ENCODE results near the gene RAB21. TPM values are rescaled to one million over a fixed set of nuclear protein-coding genes. Genes with fewer than 3 reads are reported as not detected.

Gene RAB21
- total RNA-seq, 4 donors from 2014 or later = 15.0 to 36.9 (median 31.7) TPM

- 89% methylated on average over 2 of the region's 2 CpGs for WGBS
- no peaks in the 10 kb centered on the region for H3K9me3 ChIP-seq
- H3K27ac ChIP-seq (replicated peaks in 1 of 4) = no peak overlapping the region
- intact Hi-C loops (cut with DNase I) = no loop called here
- H3K27me3 ChIP-seq = no peaks in the 10 kb centered on the region
- no peak for DNase-seq (ENCODE audit: extremely low spot score)
- peaks cover 0 to 37% (median 24%) of the 10 kb centered on the region in 4 donors for H3K36me3 ChIP-seq
- H3K4me3 ChIP-seq = no peak overlapping the region
- no peak for TF ChIP-seq EP300 (IDR thresholded peaks at IDR 0.05)
- no peak for TF ChIP-seq POLR2AphosphoS5 (IDR thresholded peaks at IDR 0.05)
- TF ChIP-seq POLR2A (IDR thresholded peaks at IDR 0.05; ENCODE audit: low read depth) = no peak
- H3K4me1 ChIP-seq = peaks cover 21 to 53% (median 41%) of the 10 kb centered on the region in 4 donors
These were observed 14.2 kb downstream of the RAB21 start for GRCh38 chr12:71768900-71769299.

- Histone ChIP-seq H3K9me3 (no peaks in the 10 kb centered on the region), H3K36me3 (peaks cover 0 to 58% (median 27%) of the 10 kb centered on the region in 4 donors), H3K4me3 (no peak overlapping the region), H3K4me1 (peaks cover 14 to 41% (median 35%) of the 10 kb centered on the region in 4 donors), H3K27me3 (no peaks in the 10 kb centered on the region), H3K27ac (replicated peaks in 1 of 4) (no peak overlapping the region)
- no peak for TF ChIP-seq POLR2A (IDR thresholded peaks at IDR 0.05; ENCODE audit: low read depth)
- no peak for TF ChIP-seq CTCF (IDR thresholded peaks at IDR 0.05)
- no peak for TF ChIP-seq POLR2AphosphoS5 (IDR thresholded peaks at IDR 0.05)
- no peak for TF ChIP-seq EP300 (IDR thresholded peaks at IDR 0.05)
- intact Hi-C loops (cut with DNase I) = no loop called here
- 66% methylated on average over 2 of the region's 2 CpGs for WGBS
- no peak for DNase-seq (ENCODE audit: extremely low spot score)
These were observed 16.4 kb downstream of the RAB21 start for GRCh38 chr12:71771069-71771468.

GRCh38 chr12:71772735-71773134 is 18.1 kb downstream of the RAB21 start:
- peaks cover 14 to 28% (median 23%) of the 10 kb centered on the region in 4 donors for H3K4me1 ChIP-seq
- peaks cover 0 to 64% (median 27%) of the 10 kb centered on the region in 4 donors for H3K36me3 ChIP-seq
- H3K27ac ChIP-seq (replicated peaks in 1 of 4) = no peak overlapping the region
- H3K27me3 ChIP-seq = no peaks in the 10 kb centered on the region
- H3K9me3 ChIP-seq = no peaks in the 10 kb centered on the region
- intact Hi-C loops (cut with DNase I) = no loop called here
- TF ChIP-seq POLR2A (IDR thresholded peaks at IDR 0.05; ENCODE audit: low read depth) (no peak), EP300 (IDR thresholded peaks at IDR 0.05) (no peak), CTCF (IDR thresholded peaks at IDR 0.05) (no peak), POLR2AphosphoS5 (IDR thresholded peaks at IDR 0.05) (no peak)
- no peak for DNase-seq (ENCODE audit: extremely low spot score)
- no peak overlapping the region for H3K4me3 ChIP-seq

GRCh38 chr12:71780237-71780822 is 25.7 kb downstream of the RAB21 start:
- intact Hi-C loops (cut with DNase I) = no loop called here
- peaks cover 3 to 20% (median 9%) of the 10 kb centered on the region in 4 donors for H3K4me1 ChIP-seq
- H3K9me3 ChIP-seq = no peaks in the 10 kb centered on the region
- 15% methylated on average over 3 of the region's 3 CpGs for WGBS
- no peak for DNase-seq (ENCODE audit: extremely low spot score)
- no peaks in the 10 kb centered on the region for H3K27me3 ChIP-seq
- no peak overlapping the region for H3K27ac ChIP-seq (replicated peaks in 1 of 4)
- peaks cover 9 to 41% (median 25%) of the 10 kb centered on the region in 4 donors for H3K36me3 ChIP-seq
- no peak overlapping the region for H3K4me3 ChIP-seq
- TF ChIP-seq POLR2AphosphoS5 (IDR thresholded peaks at IDR 0.05) (peak in 1 of 2 donors; percentile 9), EP300 (IDR thresholded peaks at IDR 0.05) (no peak), CTCF (IDR thresholded peaks at IDR 0.05) (peak; percentile 55 to 68 (median 62))

GRCh38 chr12:71782017-71782416 is 27.4 kb downstream of the RAB21 start:
- H3K4me1 ChIP-seq = peaks cover 3 to 20% (median 9%) of the 10 kb centered on the region in 4 donors
- no peak for TF ChIP-seq POLR2AphosphoS5 (IDR thresholded peaks at IDR 0.05)
- H3K27me3 ChIP-seq = no peaks in the 10 kb centered on the region
- 64% methylated on average over 4 of the region's 4 CpGs for WGBS
- no peak overlapping the region for H3K27ac ChIP-seq (replicated peaks in 1 of 4)
- H3K36me3 ChIP-seq = peaks cover 22 to 57% (median 36%) of the 10 kb centered on the region in 4 donors
- H3K4me3 ChIP-seq = no peak overlapping the region
- intact Hi-C loops (cut with DNase I) = no loop called here
- DNase-seq (ENCODE audit: extremely low spot score) = no peak
- H3K9me3 ChIP-seq = no peaks in the 10 kb centered on the region

- no peak overlapping the region for H3K27ac ChIP-seq (replicated peaks in 1 of 4)
- peaks cover 22 to 64% (median 41%) of the 10 kb centered on the region in 4 donors for H3K36me3 ChIP-seq
- DNase-seq (ENCODE audit: extremely low spot score) = no peak
- H3K4me3 ChIP-seq = no peak overlapping the region
- H3K27me3 ChIP-seq = no peaks in the 10 kb centered on the region
- no peaks in the 10 kb centered on the region for H3K9me3 ChIP-seq
- TF ChIP-seq POLR2A (IDR thresholded peaks at IDR 0.05; ENCODE audit: low read depth) (no peak), CTCF (IDR thresholded peaks at IDR 0.05) (no peak), POLR2AphosphoS5 (IDR thresholded peaks at IDR 0.05) (no peak), EP300 (IDR thresholded peaks at IDR 0.05) (no peak)
- intact Hi-C loops (cut with DNase I) = no loop called here
- WGBS = 86% methylated on average over 1 of the region's 1 CpG
- peaks cover 0 to 3% (median 0%) of the 10 kb centered on the region in 4 donors for H3K4me1 ChIP-seq
These were observed 32.2 kb downstream of the RAB21 start for GRCh38 chr12:71786829-71787228.
